SH-SY5Y (cell line): ENCODE data around the gene DYNLRB1.

ENCODE experiments used
- GATA2 ChIP-seq: IDR thresholded peaks from 2 replicates; pipeline ENCODE4 v1.6.1; 2011; ENCODE audit warnings: mild to moderate bottlenecking, low read depth, low read length
- GATA3 ChIP-seq: IDR thresholded peaks from 2 replicates; pipeline ENCODE4 v1.6.1; 2011; ENCODE audit warnings: low read depth, mild to moderate bottlenecking, low read length, moderate library complexity

GRCh38 chr20:34570859-34571306 lies 54.7 kb downstream of the DYNLRB1 start:
- no peak for TF ChIP-seq GATA3
- no peak for TF ChIP-seq GATA2
